Stomach (tissue), 4 donors: ENCODE measurements around the gene TTC39C.

ENCODE experiments used
- POLR2A ChIP-seq, 4 donors: fragments of 450-650 bp; IDR thresholded peaks; one replicate each; pipeline ENCODE4 v1.6.1; 2016; ENCODE audit warnings: antibody characterized with exemption in 4 of 4, control low read depth in 2 of 4, mild to moderate bottlenecking in 1 of 4, moderate library complexity in 1 of 4
- POLR2AphosphoS5 ChIP-seq, 3 donors: sonication (generic); formaldehyde crosslinking; IDR thresholded peaks; one replicate each; pipeline ENCODE4 v1.6.1; 2016; ENCODE audit warnings: antibody characterized with exemption in 3 of 3
- TF ChIP-seq, protein P1 (sequence below), 7 experiments: fragments of 450-650 bp in 4 of 7; fragments of 200-600 bp in 3 of 7; sonication (generic) in 3 of 7; IDR thresholded peaks; one replicate each; pipeline ENCODE4 v1.5.1; 2016 to 2019; ENCODE audit warnings: antibody characterized with exemption in 7 of 7, control low read depth in 2 of 7, mild to moderate bottlenecking in 1 of 7

DNA sequence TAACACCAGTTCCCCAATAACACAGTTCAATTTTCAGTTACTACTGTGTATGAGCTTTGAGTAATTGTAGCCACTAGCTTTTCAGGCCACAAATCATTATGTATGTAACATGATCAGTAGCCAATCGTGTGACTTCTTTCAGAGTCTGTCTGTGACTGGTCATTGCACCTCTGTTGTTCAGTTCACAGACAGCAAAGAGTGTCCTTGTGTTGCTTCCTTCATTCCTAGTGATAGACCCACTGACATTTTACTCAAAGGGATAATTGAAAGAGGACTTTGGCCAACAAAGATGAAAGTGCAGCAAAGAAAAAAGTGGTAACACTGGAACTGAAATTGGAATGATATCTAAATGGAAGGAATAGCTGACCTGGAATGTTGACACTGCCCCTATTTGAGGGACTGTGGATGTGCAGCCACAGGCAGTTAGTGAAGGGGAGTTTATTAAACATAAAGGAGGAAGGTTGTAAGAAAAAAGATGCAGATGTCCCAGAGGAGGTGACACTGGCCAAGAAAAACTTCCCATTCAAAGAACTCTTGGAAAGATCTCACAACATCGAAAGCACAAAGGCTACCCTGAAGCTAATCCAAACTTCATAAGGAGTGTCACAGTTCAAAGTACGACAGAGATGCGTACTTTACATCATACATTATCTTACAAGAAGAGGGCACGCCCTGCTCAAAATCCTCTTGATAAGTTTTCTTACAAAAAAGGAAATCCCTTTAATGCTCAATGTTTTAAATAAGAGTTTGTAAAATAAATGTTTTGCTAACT, 19.3 kb downstream of the TTC39C start:
- TF ChIP-seq POLR2A (IDR thresholded peaks at IDR 0.05) (no peak), POLR2AphosphoS5 (IDR thresholded peaks at IDR 0.05) (no peak)
- TF ChIP-seq, protein P1, sequence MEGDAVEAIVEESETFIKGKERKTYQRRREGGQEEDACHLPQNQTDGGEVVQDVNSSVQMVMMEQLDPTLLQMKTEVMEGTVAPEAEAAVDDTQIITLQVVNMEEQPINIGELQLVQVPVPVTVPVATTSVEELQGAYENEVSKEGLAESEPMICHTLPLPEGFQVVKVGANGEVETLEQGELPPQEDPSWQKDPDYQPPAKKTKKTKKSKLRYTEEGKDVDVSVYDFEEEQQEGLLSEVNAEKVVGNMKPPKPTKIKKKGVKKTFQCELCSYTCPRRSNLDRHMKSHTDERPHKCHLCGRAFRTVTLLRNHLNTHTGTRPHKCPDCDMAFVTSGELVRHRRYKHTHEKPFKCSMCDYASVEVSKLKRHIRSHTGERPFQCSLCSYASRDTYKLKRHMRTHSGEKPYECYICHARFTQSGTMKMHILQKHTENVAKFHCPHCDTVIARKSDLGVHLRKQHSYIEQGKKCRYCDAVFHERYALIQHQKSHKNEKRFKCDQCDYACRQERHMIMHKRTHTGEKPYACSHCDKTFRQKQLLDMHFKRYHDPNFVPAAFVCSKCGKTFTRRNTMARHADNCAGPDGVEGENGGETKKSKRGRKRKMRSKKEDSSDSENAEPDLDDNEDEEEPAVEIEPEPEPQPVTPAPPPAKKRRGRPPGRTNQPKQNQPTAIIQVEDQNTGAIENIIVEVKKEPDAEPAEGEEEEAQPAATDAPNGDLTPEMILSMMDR (IDR thresholded peaks at IDR 0.05), result no peak
